Measurements from ENCODE around the gene FOXL1.

- TF ChIP-seq EP300 (IDR thresholded peaks at IDR 0.05) (no peak), CTCF (IDR thresholded peaks at IDR 0.05) (no peak)
Observed at GRCh38 chr16:86529160-86529559, 49.2 kb upstream of the FOXL1 start.

Data from suprapubic skin (tissue), 3 donors.